Activated naive CD4-positive, alpha-beta T cell treated with anti-CD3 and anti-CD28 coated beads, Interleukin-2, amount 50 U/mL, for 24 hours (primary cell): ENCODE data around the gene FAM163A.

ENCODE experiments used
- H3K27ac Mint-ChIP-seq: one replicate; pipeline ENCODE4 v1.8.0; 2021; ENCODE audit warnings: mild to moderate bottlenecking, mixed read lengths
- H3K27me3 Mint-ChIP-seq: one replicate; pipeline ENCODE4 v1.8.0; 2021; ENCODE audit warnings: mixed read lengths
- H3K36me3 Mint-ChIP-seq: one replicate; pipeline ENCODE4 v1.8.0; 2021; ENCODE audit warnings: mixed read lengths
- H3K4me1 Mint-ChIP-seq: one replicate; pipeline ENCODE4 v1.8.0; 2021; ENCODE audit warnings: mixed read lengths
- H3K4me3 Mint-ChIP-seq: one replicate; pipeline ENCODE4 v1.8.0; 2021; ENCODE audit warnings: mild to moderate bottlenecking, mixed read lengths
- H3K9me3 Mint-ChIP-seq: one replicate; pipeline ENCODE4 v1.8.0; 2021; ENCODE audit warnings: mixed read lengths

FAM163A gene

DNA sequence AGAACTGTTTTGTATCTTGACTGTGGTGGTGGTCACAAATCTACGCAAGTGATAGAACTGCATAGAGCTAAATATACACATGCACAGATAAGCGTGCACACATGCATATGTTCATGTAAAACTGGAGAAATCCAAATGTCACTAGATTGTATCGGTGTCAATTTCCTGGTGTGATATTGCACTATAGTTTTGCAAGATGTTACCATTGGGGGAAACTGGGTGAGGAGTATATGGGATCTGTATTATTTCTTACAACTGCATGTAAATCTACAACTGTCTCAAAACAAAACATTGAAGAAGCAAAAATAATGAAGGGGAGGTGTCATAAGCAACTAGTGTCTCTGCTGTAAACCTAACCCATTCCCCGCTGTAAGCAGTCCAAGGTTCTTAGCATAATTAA lies 30.2 kb downstream of the FAM163A start:
- Mint-ChIP-seq H3K27me3 (peaks cover 4% of the 10 kb centered on the region), H3K9me3 (peaks cover 7% of the 10 kb centered on the region), H3K27ac (no peak overlapping the region), H3K4me3 (no peak overlapping the region), H3K4me1 (no peaks in the 10 kb centered on the region), H3K36me3 (no peaks in the 10 kb centered on the region)

DNA sequence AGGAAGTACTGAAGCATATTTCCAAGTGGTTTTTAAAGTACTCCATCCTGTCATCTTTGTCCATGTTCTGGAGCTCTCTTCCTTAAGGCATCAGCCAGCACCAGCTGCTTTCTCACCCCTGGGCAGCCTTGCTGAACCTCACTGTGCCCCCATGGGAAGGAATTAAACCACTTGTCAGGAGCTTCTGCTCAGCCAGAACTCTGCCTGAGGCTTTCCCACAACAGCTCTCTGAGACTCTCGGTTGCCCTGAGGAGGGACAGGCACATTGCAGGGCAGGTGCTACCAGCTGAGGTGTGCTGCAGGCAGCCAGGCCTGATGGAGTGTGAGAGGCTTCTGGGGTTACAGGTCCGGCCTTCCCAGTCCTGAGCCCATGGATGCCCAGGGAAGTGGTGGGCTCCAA lies 30.9 kb downstream of the FAM163A start:
- Mint-ChIP-seq H3K27me3 (peaks cover 4% of the 10 kb centered on the region), H3K36me3 (no peaks in the 10 kb centered on the region), H3K27ac (no peak overlapping the region), H3K4me1 (no peaks in the 10 kb centered on the region), H3K4me3 (no peak overlapping the region), H3K9me3 (peaks cover 7% of the 10 kb centered on the region)

GRCh38 chr1:179774566-179774965 lies 31.5 kb downstream of the FAM163A start:
- Mint-ChIP-seq H3K27me3 (peaks cover 4% of the 10 kb centered on the region), H3K27ac (no peak overlapping the region), H3K36me3 (no peaks in the 10 kb centered on the region), H3K9me3 (peaks cover 7% of the 10 kb centered on the region), H3K4me1 (no peaks in the 10 kb centered on the region), H3K4me3 (no peak overlapping the region)

GRCh38 chr1:179775009-179775408 lies 31.9 kb downstream of the FAM163A start:
- Mint-ChIP-seq H3K4me1 (no peaks in the 10 kb centered on the region), H3K27me3 (peaks cover 4% of the 10 kb centered on the region), H3K4me3 (no peak overlapping the region), H3K27ac (no peak overlapping the region), H3K9me3 (peaks cover 7% of the 10 kb centered on the region), H3K36me3 (no peaks in the 10 kb centered on the region)

- no peak overlapping the region for H3K4me3 Mint-ChIP-seq
- no peaks in the 10 kb centered on the region for H3K36me3 Mint-ChIP-seq
- peaks cover 7% of the 10 kb centered on the region for H3K9me3 Mint-ChIP-seq
- H3K27me3 Mint-ChIP-seq = peaks cover 4% of the 10 kb centered on the region
- no peaks in the 10 kb centered on the region for H3K4me1 Mint-ChIP-seq
- no peak overlapping the region for H3K27ac Mint-ChIP-seq
These were observed 33.7 kb downstream of the FAM163A start for GRCh38 chr1:179776831-179777230.

GRCh38 chr1:179777731-179778130 lies 34.6 kb downstream of the FAM163A start:
- Mint-ChIP-seq H3K27me3 (no peaks in the 10 kb centered on the region), H3K4me3 (no peak overlapping the region), H3K9me3 (peaks cover 5% of the 10 kb centered on the region), H3K36me3 (no peaks in the 10 kb centered on the region), H3K4me1 (no peaks in the 10 kb centered on the region), H3K27ac (no peak overlapping the region)

DNA sequence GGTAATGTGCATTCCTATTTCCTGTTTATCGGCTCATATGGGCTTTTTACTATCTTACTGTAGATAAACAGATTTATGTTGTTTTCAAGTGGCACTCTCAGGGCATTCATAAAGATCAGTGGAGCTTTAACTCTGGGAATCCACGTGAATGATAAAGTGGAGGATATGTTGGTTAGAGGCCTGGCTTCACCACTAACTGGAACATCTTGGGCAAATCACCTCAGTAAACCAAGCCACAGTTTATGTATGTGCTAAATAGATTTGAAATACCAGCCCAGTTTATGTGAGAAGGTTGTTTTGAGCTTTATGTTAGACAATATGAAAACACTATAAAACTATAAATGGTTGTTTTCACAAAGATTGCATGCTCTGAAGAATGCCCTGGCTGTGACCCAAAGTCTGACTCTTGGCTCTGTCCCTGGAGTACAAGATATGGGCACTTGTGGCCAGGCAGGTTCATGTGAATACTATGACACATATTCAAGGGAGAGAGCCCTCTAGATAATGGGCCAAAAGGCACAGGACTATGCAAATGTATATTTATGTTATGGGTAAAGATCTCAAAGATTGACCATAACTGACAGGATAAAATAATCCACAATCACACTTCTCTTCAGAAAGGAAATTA lies 36.7 kb downstream of the FAM163A start:
- H3K36me3 Mint-ChIP-seq = no peaks in the 10 kb centered on the region
- no peaks in the 10 kb centered on the region for H3K9me3 Mint-ChIP-seq
- H3K27ac Mint-ChIP-seq = no peak overlapping the region
- no peaks in the 10 kb centered on the region for H3K27me3 Mint-ChIP-seq
- H3K4me1 Mint-ChIP-seq = no peaks in the 10 kb centered on the region
- H3K4me3 Mint-ChIP-seq = no peak overlapping the region

DNA sequence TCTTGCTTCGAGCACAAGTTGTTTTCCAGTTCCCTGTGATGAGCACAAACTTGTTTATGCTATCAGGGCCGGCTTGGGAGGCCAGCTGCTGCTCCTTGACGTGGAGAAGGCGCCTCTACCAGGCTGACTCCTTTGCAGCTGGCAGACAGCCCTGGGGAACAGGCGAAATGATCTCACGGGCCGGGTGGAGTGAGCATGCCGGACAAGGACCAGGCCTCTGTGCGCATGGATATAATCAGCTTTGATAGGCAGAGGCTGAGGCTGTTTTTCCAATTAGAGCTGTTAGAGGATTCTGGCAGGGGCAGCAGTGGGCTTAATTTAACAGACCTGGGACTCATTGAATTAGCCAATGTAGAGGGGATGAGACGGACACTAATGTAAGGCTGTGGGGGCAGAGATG lies 38.9 kb downstream of the FAM163A start:
- Mint-ChIP-seq H3K27me3 (no peaks in the 10 kb centered on the region), H3K36me3 (no peaks in the 10 kb centered on the region), H3K4me1 (no peaks in the 10 kb centered on the region)

GRCh38 chr1:179785031-179785431 lies 41.9 kb downstream of the FAM163A start:
- no peak overlapping the region for H3K27ac Mint-ChIP-seq
- H3K36me3 Mint-ChIP-seq = no peaks in the 10 kb centered on the region
- H3K27me3 Mint-ChIP-seq = no peaks in the 10 kb centered on the region
- H3K4me3 Mint-ChIP-seq = no peak overlapping the region
- no peaks in the 10 kb centered on the region for H3K4me1 Mint-ChIP-seq
- H3K9me3 Mint-ChIP-seq = no peaks in the 10 kb centered on the region

More for the DNA sequence above, 38.9 kb downstream of the FAM163A start:
- Mint-ChIP-seq H3K4me3 (no peak overlapping the region), H3K27ac (no peak overlapping the region), H3K9me3 (no peaks in the 10 kb centered on the region)

DNA sequence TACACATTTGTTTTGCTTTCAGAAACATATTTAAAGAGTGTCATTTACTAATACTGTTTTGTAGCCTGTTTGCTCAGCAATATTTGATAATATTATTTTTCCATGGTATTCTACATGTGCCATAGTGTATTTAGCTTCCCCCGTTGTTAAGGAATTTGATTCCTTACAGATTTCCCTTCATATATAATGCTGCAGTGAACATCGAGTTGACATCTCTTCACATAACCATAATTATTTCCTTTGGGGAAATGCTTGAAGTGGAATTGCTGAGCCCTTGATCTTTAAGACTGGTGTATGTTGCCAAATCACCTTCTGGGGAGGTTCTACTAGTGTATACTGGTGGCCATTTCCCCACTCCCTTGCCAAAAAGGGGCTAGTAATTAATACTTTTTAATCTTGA lies 42.6 kb downstream of the FAM163A start:
- Mint-ChIP-seq H3K4me3 (no peak overlapping the region), H3K9me3 (no peaks in the 10 kb centered on the region), H3K4me1 (no peaks in the 10 kb centered on the region), H3K36me3 (no peaks in the 10 kb centered on the region), H3K27ac (no peak overlapping the region), H3K27me3 (no peaks in the 10 kb centered on the region)

DNA sequence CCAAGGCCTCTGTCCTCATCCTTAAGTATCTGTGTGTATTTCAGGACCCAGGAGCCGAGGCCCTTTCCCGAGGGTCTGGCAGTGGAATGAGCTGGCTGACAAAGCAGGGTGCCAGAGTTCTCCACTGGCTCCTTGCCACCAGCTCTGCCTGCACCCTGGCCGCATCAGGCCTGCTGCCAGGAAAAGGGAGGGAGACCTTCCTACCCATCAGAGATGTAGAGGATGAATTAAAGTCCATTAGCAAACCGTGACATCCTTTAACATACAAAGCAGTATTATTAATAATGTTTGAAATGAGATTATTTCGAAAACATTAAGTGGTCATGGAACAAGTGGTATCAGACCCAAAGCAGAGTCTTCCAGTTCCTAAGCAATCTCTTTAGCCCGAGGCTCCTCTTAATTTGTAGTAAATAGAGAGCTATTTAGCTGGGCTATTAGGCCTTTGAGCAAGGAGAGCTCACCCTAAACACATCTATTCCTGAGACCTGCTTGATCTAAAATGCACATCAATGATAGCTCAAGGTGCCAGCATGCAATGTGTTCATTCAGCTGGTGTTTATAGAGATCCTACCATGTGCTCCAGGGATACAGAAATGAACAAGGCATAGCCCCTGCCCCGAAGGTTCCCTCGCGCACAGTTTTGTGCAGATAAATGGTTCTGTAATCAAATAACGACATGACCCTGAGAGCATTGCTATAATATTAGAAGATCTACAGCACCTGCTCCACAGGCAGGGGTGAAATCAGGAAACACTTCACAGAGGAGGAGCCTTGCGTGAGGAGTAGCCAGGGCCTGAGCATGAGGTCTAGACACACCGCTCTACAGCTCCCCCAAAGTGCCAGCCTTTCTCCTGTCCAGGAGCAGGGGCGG lies 44.0 kb downstream of the FAM163A start:
- no peaks in the 10 kb centered on the region for H3K27me3 Mint-ChIP-seq
- no peaks in the 10 kb centered on the region for H3K9me3 Mint-ChIP-seq
- no peak overlapping the region for H3K4me3 Mint-ChIP-seq
- no peak overlapping the region for H3K27ac Mint-ChIP-seq
- no peaks in the 10 kb centered on the region for H3K4me1 Mint-ChIP-seq
- H3K36me3 Mint-ChIP-seq = no peaks in the 10 kb centered on the region

GRCh38 chr1:179788259-179788658 lies 45.2 kb downstream of the FAM163A start:
- Mint-ChIP-seq H3K27me3 (no peaks in the 10 kb centered on the region), H3K9me3 (no peaks in the 10 kb centered on the region), H3K27ac (no peak overlapping the region), H3K36me3 (no peaks in the 10 kb centered on the region), H3K4me3 (no peak overlapping the region), H3K4me1 (no peaks in the 10 kb centered on the region)

DNA sequence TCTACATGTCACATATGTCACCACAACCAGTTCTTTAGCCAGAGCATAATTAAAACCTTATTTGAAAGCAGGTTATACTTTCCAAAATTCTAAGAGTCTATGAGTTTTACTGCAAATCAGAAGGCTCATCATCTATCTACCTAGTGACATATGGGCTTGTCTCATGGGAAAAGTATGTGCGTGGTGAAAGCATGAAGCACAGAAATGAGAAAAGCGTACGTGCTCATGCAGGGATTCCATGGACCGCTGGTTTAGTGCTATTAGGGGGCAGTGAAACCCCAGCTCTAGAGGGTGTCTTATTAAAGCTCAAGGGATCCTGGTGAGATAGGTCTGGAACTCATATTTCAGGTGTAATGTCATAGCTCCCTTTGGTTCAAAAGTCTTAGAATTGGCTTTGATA lies 50.2 kb downstream of the FAM163A start:
- Mint-ChIP-seq H3K4me3 (no peak overlapping the region), H3K9me3 (no peaks in the 10 kb centered on the region), H3K36me3 (no peaks in the 10 kb centered on the region), H3K27ac (no peak overlapping the region), H3K4me1 (no peaks in the 10 kb centered on the region), H3K27me3 (no peaks in the 10 kb centered on the region)

- Mint-ChIP-seq H3K9me3 (no peaks in the 10 kb centered on the region), H3K4me3 (no peak overlapping the region), H3K4me1 (no peaks in the 10 kb centered on the region), H3K27ac (no peak overlapping the region), H3K27me3 (no peaks in the 10 kb centered on the region), H3K36me3 (no peaks in the 10 kb centered on the region)
These were observed 51.1 kb downstream of the FAM163A start for GRCh38 chr1:179794146-179794545.

DNA sequence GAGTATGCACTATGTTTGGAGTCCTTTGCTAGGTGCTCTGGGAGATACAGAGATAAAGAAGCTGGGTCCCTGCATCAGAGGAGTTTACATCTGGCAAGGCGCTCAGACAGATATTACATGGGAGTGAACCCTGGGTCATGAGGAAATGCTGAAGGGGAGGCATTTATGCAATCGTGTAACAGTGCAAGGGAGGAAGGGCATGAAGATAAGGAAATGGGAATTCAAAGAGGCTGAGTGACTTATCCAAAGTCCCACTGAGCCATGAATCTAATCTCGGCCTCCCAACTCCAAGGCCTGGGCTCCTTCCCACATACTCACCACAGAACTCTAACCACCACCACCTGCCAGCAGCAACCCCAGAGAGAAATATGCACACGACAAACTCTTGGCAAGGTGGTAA lies 51.6 kb downstream of the FAM163A start:
- Mint-ChIP-seq H3K27me3 (no peaks in the 10 kb centered on the region), H3K4me1 (no peaks in the 10 kb centered on the region), H3K9me3 (no peaks in the 10 kb centered on the region), H3K27ac (no peak overlapping the region), H3K36me3 (no peaks in the 10 kb centered on the region), H3K4me3 (no peak overlapping the region)

GRCh38 chr1:179798213-179798863 lies 55.2 kb downstream of the FAM163A start:
- H3K36me3 Mint-ChIP-seq = no peaks in the 10 kb centered on the region

More at GRCh38 chr1:179798213-179798863, 55.2 kb downstream of the FAM163A start:
- Mint-ChIP-seq H3K27me3 (no peaks in the 10 kb centered on the region), H3K9me3 (no peaks in the 10 kb centered on the region), H3K27ac (no peak overlapping the region), H3K4me1 (no peaks in the 10 kb centered on the region), H3K4me3 (no peak overlapping the region)
